ENCODE data around the gene TCF19. TPM values are rescaled to one million over a fixed set of nuclear protein-coding genes. Genes with fewer than 3 reads are reported as not detected.

Gene TCF19
- total RNA-seq, 1 experiment from 2014 or later: 21.4 TPM

DNA sequence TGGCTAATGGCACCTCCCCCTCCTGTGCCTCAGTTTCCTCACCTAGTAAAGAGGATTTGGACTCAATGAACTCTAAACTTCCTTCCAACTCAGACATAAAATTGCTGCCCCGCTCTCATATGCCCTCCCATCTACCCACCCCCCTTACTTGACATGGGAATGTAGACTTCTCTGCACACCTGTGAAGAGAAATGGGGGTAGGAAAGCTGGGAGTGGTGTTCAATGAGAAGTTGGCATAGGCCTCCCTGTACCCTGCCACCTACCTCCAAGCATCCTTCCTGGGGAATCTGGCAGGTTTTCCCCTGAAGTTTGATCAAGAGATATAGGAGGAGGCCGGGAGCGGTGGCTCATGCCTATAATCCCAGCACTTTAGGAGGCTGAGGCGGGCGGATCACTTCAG lies 16.0 kb downstream of the TCF19 start:
- intact Hi-C loops (cut with micrococcal nuclease; ENCODE audit: unreplicated experiment) (no loop called here), in situ Hi-C loops (cut with HindIII; ENCODE audit: low pct_unique_long_range_greater_than_20kb, low sequenced_read_pairs) (no loop called here)
- ChIA-PET POLR2A (no interaction called here), CTCF (no interaction called here)
- Histone ChIP-seq H3K27ac (ENCODE audit: low read length) (no peak overlapping the region), H3K36me3 (ENCODE audit: control insufficient read depth, insufficient read depth, low read length) (no peaks in the 10 kb centered on the region), H3K4me3 (ENCODE audit: low read depth in 2 of 2, low read length in 2 of 2) (no peak overlapping the region), H3K27me3 (ENCODE audit: control insufficient read depth, insufficient read depth, low read length) (no peaks in the 10 kb centered on the region), H3K9me3 (ENCODE audit: control insufficient read depth, insufficient read depth, low read depth, low read length) (no peaks in the 10 kb centered on the region), H3K4me1 (ENCODE audit: control insufficient read depth, insufficient read depth, low read length) (no peaks in the 10 kb centered on the region)
- TF ChIP-seq POLR2AphosphoS5 (IDR thresholded peaks at IDR 0.05; ENCODE audit: low read depth, low read length) (no peak), REST (IDR thresholded peaks at IDR 0.05; ENCODE audit: insufficient read depth in 1 of 2, low read depth in 2 of 2, low read length in 1 of 2) (no peak), SIN3A (IDR thresholded peaks at IDR 0.05; ENCODE audit: borderline replicate concordance, insufficient read depth, low read depth, low read length) (no peak), TCF7L2 (IDR thresholded peaks at IDR 0.05; ENCODE audit: low read depth, low read length) (no peak)
- DNase-seq (ENCODE audit: low read depth, low spot score) (no peak), ATAC-seq (no peak)
- BruUV-seq (replicated peaks): no TSS peak

- no peak for TF ChIP-seq TCF7L2 (IDR thresholded peaks at IDR 0.05; ENCODE audit: low read depth, low read length)
- TF ChIP-seq POLR2AphosphoS5 (IDR thresholded peaks at IDR 0.05; ENCODE audit: low read depth, low read length): no peak
- TF ChIP-seq REST (IDR thresholded peaks at IDR 0.05; ENCODE audit: insufficient read depth in 1 of 2, low read depth in 2 of 2, low read length in 1 of 2): no peak
- TF ChIP-seq CTCF (IDR thresholded peaks at IDR 0.05): no peak
- TF ChIP-seq SIN3A (IDR thresholded peaks at IDR 0.05; ENCODE audit: borderline replicate concordance, insufficient read depth, low read depth, low read length): no peak
- CTCF ChIA-PET: no interaction called here
- Histone ChIP-seq H3K4me1 (ENCODE audit: control insufficient read depth, insufficient read depth, low read length) (no peaks in the 10 kb centered on the region), H3K36me3 (ENCODE audit: control insufficient read depth, insufficient read depth, low read length) (no peaks in the 10 kb centered on the region), H3K27me3 (ENCODE audit: control insufficient read depth, insufficient read depth, low read length) (no peaks in the 10 kb centered on the region), H3K27ac (ENCODE audit: low read length) (no peak overlapping the region), H3K9me3 (ENCODE audit: control insufficient read depth, insufficient read depth, low read depth, low read length) (no peaks in the 10 kb centered on the region), H3K4me3 (ENCODE audit: low read depth in 2 of 2, low read length in 2 of 2) (no peak overlapping the region)
- no peak for ATAC-seq
- intact Hi-C loops (cut with micrococcal nuclease; ENCODE audit: unreplicated experiment): no loop called here
- in situ Hi-C loops (cut with HindIII; ENCODE audit: low pct_unique_long_range_greater_than_20kb, low sequenced_read_pairs): no loop called here
- DNase-seq (ENCODE audit: low read depth, low spot score): no peak
- POLR2A ChIA-PET: no interaction called here
- no TSS peak for BruUV-seq (replicated peaks)
Observed at GRCh38 chr6:31175971-31176370, 17.6 kb downstream of the TCF19 start.
